Measurements from ENCODE around the gene PANK3.
"Not testable (repeated sequence)": the region's sequence is repeated elsewhere in the genome, so short reads cannot be mapped to it uniquely, and the experiment has no call there.

Gene PANK3

GRCh38 chr5:168549554-168549953 lies 29.6 kb downstream of the PANK3 start:
- no peak for DNase-seq

GRCh38 chr5:168537176-168537575 lies 42.0 kb downstream of the PANK3 start:
- DNase-seq: no peak

GRCh38 chr5:168534351-168534750 lies 44.8 kb downstream of the PANK3 start:
- not testable (repeated sequence) for DNase-seq

GRCh38 chr5:168531987-168532864 lies 46.9 kb downstream of the PANK3 start:
- DNase-seq: no peak

GRCh38 chr5:168531191-168531590 lies 48.0 kb downstream of the PANK3 start:
- DNase-seq: no peak

GRCh38 chr5:168530621-168531150 lies 48.5 kb downstream of the PANK3 start:
- DNase-seq: no peak

GRCh38 chr5:168529374-168530234 lies 49.6 kb downstream of the PANK3 start:
- no peak for DNase-seq

GRCh38 chr5:168528521-168529373 lies 50.4 kb downstream of the PANK3 start, which contains the start of gene FBLL1:
FBLL1 (plus strand) TSS chr5:168529305; CDS start chr5:168529505, 200 bp downstream.
- no peak for DNase-seq

GRCh38 chr5:168527756-168528295 lies 51.3 kb downstream of the PANK3 start:
- DNase-seq: no peak

GRCh38 chr5:168525856-168526255 lies 53.3 kb downstream of the PANK3 start:
- DNase-seq: no peak

- DNase-seq: no peak
Observed at GRCh38 chr5:168513861-168514428, 65.2 kb downstream of the PANK3 start.

- no peak for DNase-seq
Observed at GRCh38 chr5:168502563-168503237, 76.5 kb downstream of the PANK3 start.
